Ovary (tissue), 9 donors: ENCODE data around the gene MYRIP. TPM values are rescaled to one million over a fixed set of nuclear protein-coding genes. Genes with fewer than 3 reads are reported as not detected.

Source experiments
- DNase-seq, 5 donors: peaks; one replicate each; pipeline ENCODE4 v3.0.0-alpha.2; 2019 to 2020
- H3K27ac ChIP-seq, 2 donors: fragments of 200-600 bp; one replicate each; pipeline versions ENCODE4 v1.5.1 to v1.8.0; 2019 to 2022
- H3K27me3 ChIP-seq: fragments of 200-600 bp; one replicate; pipeline ENCODE4 v1.8.0; 2022
- H3K36me3 ChIP-seq: fragments of 200-600 bp; sonication (generic); one replicate; pipeline ENCODE4 v1.5.1; 2019
- H3K4me1 ChIP-seq: one replicate; pipeline ENCODE4 v1.8.1; 2013; ENCODE audit warnings: mild to moderate bottlenecking, moderate library complexity; ENCODE audit not compliant: insufficient read depth
- H3K4me3 ChIP-seq: fragments of 200-600 bp; sonication (generic); one replicate; pipeline ENCODE4 v1.5.1; 2017
- H3K9me3 ChIP-seq, 2 donors: fragments of 200-600 bp in 1 of 2; sonication (generic) in 1 of 2; one replicate each; pipeline versions ENCODE4 v1.5.1 to v1.8.1; 2013 to 2019; ENCODE audit warnings: mild to moderate bottlenecking in 1 of 2, moderate library complexity in 1 of 2
- CTCF ChIP-seq, 3 donors: fragments of 450-650 bp in 2 of 3; fragments of 200-600 bp in 1 of 3; IDR thresholded peaks; one replicate each; pipeline versions ENCODE4 v1.5.1 to v1.8.0; 2016 to 2022; ENCODE audit warnings: antibody characterized with exemption in 3 of 3, mild to moderate bottlenecking in 1 of 3
- EP300 ChIP-seq: sonication (generic); formaldehyde crosslinking; IDR thresholded peaks from one replicate; pipeline ENCODE4 v1.6.1; 2017; ENCODE audit warnings: antibody characterized with exemption
- POLR2A ChIP-seq: fragments of 450-650 bp; IDR thresholded peaks from one replicate; pipeline ENCODE4 v1.6.1; 2017; ENCODE audit warnings: antibody characterized with exemption, mild to moderate bottlenecking, moderate library complexity
- WGBS, 3 donors: extraction: QIAGEN DNeasy Blood & Tissue Kit in 1 of 3; methylation state at CpG; one replicate each; pipeline versions ENCODE4 v1.1.5 to v1.1.7; 2013 to 2017; 5-methylcytosine and 5-hydroxymethylcytosine counted together
- intact Hi-C, 4 donors: fragments of 100-400 bp; cut with DNase I; formaldehyde crosslinking; loops; one replicate each; pipeline versions ENCODE4 v1.11.0 to v1.15.1; 2022 to 2023
- polyA plus RNA-seq, 2 donors: library from polyadenylated mRNA; stranded (reverse); fragments of 200-250 nt in 1 of 2; fragments of 350-450 nt in 1 of 2; fragmentation: Illumina TruSeq in 1 of 2; extraction: RNeasy Lipid Tissue Mini Kit (QIAGEN cat#74804) in 1 of 2; gene quantifications; one replicate each; pipeline ENCODE4 v1.2.3, GENCODE V29; 2013 to 2014
- total RNA-seq, 7 donors: library from RNA; depleted of rRNA in 2 of 7; stranded (reverse); fragments of >200 nt in 2 of 7; fragmentation: NEBNext Ultra II Directional in 3 of 7; extraction: Animal tissue kit (Norgen Biotek cat#: 25700) in 3 of 7; gene quantifications; one replicate each; pipeline versions ENCODE4 v1.1.0 to v1.2.4, GENCODE V29; 2016 to 2023
- donor health status: DM: no; HTN: no; CAD: no; lungs with moderate emphysema.
- donor health status: DM: no; HTN: no; CAD: no.
- donor health status: Bipolar disorder and iron deficiency.
- donor health status: DM: yes; HTN: yes; CAD: no.
- donor health status: DM: no; HTN: no; CAD: no.
- donor health status: DM: yes; HTN: yes; CAD: no.

The MYRIP gene
- total and polyA plus RNA-seq, 9 donors: 2.8 to 8.4 (median 4.5) TPM

- intact Hi-C loops: no loop called here
- no peak for TF ChIP-seq POLR2A
- no peak for TF ChIP-seq EP300
- TF ChIP-seq CTCF (IDR thresholded peaks at IDR 0.05): no peak
- H3K27ac ChIP-seq: no peak overlapping the region
- WGBS, 3 donors: 72 to 81% (median 78%) methylated on average over 1 of the region's 1 CpG
- H3K36me3 ChIP-seq: no peaks in the 10 kb centered on the region
- H3K9me3 ChIP-seq: no peaks in the 10 kb centered on the region
- no peak for DNase-seq
- H3K4me3 ChIP-seq: no peak overlapping the region
- no peaks in the 10 kb centered on the region for H3K4me1 ChIP-seq
- H3K27me3 ChIP-seq: no peaks in the 10 kb centered on the region
These were observed 28.4 kb upstream of the MYRIP start for GRCh38 chr3:39781025-39781424.

GRCh38 chr3:39781632-39782031, 27.8 kb upstream of the MYRIP start:
- no peaks in the 10 kb centered on the region for H3K36me3 ChIP-seq
- intact Hi-C loops: no loop called here
- TF ChIP-seq CTCF (IDR thresholded peaks at IDR 0.05) (no peak), POLR2A (no peak), EP300 (no peak)
- no peak for DNase-seq
- no peak overlapping the region for H3K4me3 ChIP-seq
- no peaks in the 10 kb centered on the region for H3K9me3 ChIP-seq
- no peaks in the 10 kb centered on the region for H3K27me3 ChIP-seq
- no peak overlapping the region for H3K27ac ChIP-seq
- WGBS, 3 donors: 48 to 97% (median 78%) methylated on average over 3 of the region's 3 CpGs
- no peaks in the 10 kb centered on the region for H3K4me1 ChIP-seq

GRCh38 chr3:39783680-39784079, 25.7 kb upstream of the MYRIP start:
- TF ChIP-seq EP300 (no peak), POLR2A (no peak), CTCF (IDR thresholded peaks at IDR 0.05) (no peak)
- Histone ChIP-seq H3K27ac (no peak overlapping the region), H3K36me3 (no peaks in the 10 kb centered on the region), H3K4me3 (no peak overlapping the region), H3K9me3 (no peaks in the 10 kb centered on the region), H3K27me3 (no peaks in the 10 kb centered on the region), H3K4me1 (no peaks in the 10 kb centered on the region)
- DNase-seq: no peak
- intact Hi-C loops: no loop called here
- WGBS, 3 donors: 46 to 69% (median 60%) methylated on average over 4 of the region's 4 CpGs

GRCh38 chr3:39784922-39785321, 24.5 kb upstream of the MYRIP start:
- Histone ChIP-seq H3K36me3 (no peaks in the 10 kb centered on the region), H3K9me3 (no peaks in the 10 kb centered on the region), H3K27me3 (no peaks in the 10 kb centered on the region), H3K4me3 (no peak overlapping the region), H3K27ac (no peak overlapping the region), H3K4me1 (no peaks in the 10 kb centered on the region)
- DNase-seq: no peak
- TF ChIP-seq EP300: no peak
- no peak for TF ChIP-seq POLR2A
- no peak for TF ChIP-seq CTCF (IDR thresholded peaks at IDR 0.05)
- intact Hi-C loops: no loop called here
- 80 to 82% (median 81%) methylated on average over 1 of the region's 1 CpG for WGBS, 3 donors
